Islet of Langerhans (tissue), 1 donor: ENCODE data around the gene SDK1.
"Not testable (repeated sequence)": the region's sequence is repeated elsewhere in the genome, so short reads cannot be mapped to it uniquely, and the experiment has no call there.

ENCODE experiments used
- FAIRE-seq: peaks from one replicate; lab custom pipeline; 2011; peaks lifted over from hg19 to GRCh38; lab: Jason Lieb, UNC

SDK1 gene

DNA sequence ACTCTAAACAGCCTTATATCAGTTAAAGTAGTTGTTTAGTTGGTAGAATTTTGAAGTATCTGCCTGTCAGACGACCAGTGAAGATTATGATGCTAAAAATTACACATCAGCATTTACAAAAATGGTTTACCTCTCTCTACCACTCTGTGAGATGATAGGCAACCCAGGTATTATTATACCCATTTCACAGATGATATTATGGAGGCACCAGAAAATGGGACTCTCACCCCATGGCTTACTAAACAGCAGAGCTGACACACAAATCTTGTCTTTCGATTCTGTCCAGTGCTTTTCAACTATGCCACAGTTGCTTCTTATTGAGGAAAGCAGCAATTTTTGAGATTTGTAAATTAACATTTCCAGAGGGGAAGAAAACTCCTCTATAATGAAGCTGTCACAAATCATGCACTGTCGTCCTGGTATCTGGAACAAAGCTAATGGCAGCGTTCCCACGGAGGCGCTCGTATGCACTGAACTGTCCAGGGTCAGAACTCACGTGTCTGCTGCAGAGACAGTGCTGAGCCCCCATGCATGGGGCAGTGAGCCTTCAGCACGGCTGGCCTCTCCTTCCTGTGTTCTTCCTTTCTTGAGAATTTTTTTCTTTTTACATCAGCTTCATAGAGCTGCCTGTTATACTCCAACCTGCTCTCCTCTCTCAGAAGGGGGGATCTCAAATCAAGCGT lies 381.1 kb downstream of the SDK1 start:
- FAIRE-seq, result no peak

DNA sequence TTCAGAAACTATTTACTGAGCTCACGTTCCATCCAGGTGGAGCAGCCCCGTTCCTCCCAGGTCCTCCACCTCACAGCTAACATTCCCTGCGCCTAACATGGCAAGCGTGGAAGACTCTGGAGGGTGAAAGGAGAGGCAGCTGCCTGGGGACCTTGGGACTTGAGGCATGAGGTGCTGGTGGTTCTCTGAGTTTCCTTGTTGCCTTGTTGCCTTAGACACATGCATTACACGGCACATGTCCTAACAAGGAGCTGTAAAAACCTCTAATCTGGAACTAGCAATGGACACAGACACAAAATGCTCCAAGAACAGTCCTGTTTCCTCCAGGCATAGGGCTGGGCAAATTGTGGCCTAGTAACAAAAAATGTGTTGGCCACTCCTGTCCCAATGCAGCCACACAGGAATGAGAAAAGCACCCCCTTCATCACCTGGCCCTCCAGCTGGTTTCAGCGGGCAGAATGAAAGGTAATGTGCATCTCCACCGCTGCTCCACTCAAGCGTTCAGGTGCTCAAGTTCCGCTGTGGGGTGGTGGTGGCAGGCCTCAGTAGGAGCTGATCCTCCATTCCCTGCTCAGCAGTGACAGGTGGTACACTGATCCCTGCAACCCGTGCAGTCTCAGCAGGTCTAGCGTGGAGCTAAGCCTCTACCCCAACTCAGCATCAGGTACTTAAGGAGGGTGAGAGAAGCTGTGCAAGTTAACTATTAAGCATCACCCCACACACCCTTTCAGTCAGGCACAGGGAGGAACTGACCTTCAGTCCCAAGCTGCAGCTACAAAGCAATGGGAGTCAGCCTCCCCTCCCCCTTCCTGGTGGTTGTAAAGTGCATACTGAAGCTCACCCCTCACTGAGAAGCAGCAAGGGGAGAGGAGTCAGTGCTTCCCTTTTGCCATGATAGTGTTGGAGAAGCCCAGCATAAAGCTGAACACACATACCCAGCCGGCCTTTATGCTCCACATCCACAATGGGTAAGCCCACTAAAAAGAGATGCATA lies 382.8 kb downstream of the SDK1 start:
- no peak for FAIRE-seq

DNA sequence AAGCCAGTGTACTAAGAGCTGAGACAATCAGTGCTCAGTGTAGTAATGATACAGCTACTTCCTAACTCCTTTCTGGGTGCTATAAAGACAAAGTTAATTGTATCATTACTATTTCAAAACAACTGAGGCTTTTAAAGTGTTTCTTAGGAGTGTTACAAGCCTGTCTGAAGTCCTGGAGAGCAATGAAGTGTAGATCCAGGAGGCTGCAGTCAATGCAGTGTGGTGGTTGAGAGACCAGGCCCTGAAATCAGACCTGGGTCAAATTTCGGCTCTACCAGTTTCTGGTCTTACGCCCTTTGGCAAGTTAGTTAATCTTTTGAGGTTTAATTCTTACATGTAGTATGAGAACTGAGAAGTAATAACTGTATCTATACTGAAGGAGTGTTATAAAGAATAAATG lies 387.0 kb downstream of the SDK1 start:
- FAIRE-seq, result no peak

DNA sequence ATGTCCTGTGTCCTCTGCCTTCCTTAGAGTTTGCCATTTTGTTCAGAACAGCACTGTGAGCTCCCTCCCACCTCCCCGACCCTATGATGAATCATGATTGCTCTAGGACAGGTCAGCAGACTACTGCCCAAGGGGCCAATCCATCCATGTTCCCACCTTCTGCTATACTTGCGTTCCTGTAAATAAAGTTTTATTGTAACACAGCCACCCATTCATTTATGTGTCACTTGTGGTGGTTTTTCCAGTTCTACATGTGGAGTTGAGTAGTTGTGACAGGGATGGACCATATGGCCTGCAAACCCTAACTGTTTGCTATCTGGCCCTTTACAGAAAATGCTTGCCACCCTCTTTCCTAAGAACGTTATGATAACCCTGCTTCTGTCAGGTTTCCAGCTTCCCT lies 387.8 kb downstream of the SDK1 start:
- no peak for FAIRE-seq

DNA sequence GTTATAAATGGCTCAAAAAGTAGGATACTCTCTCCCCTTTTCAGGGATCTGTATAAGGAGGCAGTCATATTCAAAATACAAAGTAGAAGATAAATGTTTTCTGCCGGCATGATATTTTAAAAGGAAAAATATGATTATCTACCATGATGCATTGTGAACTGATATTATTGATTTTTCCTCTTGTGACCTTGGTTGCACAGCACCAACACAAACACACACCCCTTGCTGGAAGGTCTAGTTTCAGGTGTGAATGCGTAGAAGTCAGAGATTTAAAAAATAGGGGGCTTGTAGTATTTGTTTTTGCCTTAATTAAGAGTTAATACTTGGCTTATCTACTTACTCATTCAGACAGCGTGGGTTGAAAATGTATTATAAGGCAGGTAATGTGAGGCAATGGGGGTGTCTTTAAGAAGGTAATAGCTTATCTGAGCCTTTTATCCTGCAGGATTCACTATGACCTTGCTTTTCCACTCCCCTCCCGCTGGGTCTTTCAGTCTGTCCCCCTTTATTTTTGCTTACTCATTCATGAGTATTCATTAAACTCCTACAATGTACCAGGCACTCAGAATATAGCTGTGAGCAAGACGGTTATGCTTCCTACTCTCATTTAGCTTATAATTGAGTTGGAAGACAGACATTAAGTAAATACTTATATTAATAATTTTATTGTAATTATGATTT lies 390.6 kb downstream of the SDK1 start:
- no peak for FAIRE-seq

DNA sequence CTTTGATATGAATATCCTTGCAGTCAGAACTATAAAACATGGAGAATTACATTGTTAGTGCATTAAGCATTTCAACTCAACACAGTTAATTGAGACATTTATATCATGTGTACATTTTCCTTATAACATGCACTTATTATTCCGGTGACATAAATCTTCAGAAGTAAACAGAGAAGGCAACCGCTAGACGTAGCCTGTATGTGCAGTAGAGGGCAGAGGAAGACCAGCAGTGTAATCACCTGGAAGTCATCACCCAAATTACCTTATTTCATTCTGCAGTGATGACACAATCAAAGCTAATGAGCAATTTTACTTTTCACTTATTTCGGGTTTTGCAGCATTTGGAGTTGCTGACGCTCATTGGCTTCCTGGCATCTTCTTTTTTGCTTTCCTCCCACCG lies 394.6 kb downstream of the SDK1 start:
- FAIRE-seq, result peak; percentile 94

DNA sequence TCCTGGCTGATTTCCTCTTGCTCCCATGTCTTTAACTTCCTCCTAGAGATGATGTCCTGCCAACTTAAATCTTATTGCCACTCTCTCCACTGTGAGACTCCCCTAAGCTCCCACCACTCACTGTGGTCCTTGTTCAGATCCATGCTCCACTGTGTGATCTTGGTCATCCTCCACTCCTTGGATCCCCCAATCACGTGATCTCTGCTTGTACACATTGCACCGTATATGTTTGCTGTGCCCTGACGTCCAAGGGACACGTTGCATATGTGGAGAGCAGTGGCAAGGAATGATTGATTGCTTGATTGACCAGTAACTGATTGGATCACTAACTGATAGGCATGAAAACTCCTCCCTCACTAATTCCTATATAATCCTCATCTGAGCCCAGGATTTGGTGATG lies 395.1 kb downstream of the SDK1 start:
- no peak for FAIRE-seq

DNA sequence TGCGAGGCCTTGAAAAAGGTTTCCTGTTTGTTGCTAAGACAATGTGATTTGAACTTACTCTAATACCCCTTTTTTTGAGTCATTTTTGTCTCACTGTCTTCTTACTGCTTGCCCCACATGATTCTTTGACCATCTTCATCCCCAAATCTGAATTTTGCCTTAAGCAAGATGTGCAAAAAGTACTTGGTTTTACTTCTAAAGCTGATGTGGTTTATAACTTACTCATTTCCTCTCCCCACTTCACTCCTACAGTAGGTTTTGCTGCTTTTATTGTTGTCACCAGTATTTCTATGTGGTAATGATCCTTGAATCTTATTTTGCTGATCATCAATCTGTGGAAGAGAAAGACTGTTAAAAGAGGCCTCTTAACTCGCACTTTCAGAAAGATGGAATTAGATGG lies 396.4 kb downstream of the SDK1 start:
- FAIRE-seq, result no peak

DNA sequence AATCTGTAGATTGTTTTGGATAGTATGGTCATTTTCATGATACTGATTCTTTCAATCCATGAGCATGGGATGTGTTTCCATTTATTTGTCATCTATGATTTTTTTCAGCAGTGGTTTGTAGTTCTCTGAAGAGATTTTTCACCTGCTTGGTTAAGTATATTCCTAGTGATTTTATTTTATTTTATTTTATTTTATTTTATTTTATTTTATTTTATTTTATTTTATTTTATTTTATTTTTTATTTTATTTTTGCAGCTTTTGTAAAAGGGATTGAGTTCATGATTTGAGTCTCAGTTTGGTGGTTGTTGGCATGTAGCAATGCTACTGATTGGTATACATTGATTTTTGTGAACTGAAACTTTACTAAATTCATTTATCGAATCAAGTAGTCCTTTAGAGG lies 404.2 kb downstream of the SDK1 start:
- no peak for FAIRE-seq

DNA sequence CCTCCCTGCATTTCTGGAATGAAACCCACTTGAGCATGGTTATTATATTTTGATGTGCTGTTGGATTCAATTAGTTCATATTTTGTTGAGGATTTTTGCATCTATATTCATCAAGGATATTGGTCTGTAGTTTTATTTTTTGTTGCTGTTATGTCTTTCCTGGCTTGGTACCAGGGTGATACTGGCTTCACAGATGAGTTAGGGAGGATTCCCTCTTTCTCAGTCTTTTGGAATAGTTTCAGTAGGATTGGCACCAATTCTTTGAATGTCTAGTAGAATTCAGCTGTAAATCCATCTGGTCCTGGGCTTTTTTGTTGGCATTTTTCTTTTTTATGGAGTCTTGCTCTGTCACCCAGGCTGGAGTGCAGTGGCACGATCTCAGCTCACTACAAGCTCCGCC lies 405.0 kb downstream of the SDK1 start:
- FAIRE-seq, result not testable (repeated sequence)

DNA sequence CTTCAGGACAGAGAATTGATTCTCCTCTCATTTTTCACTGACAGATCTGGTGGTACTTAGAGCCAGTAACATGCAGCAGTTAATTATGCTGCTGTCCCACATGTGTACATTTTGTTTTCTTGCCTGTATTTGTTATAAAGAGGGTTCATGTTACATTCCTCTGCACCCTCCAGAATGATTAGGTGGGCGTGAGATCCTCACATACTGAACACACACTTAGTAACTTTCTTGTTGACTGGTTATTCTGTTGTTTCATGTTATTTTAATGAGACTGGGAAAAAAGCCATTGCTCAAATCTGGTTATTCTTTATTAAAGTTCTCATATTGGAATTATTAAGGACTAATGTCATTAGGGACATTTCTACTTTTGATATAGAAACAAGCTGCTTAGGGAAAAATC lies 409.1 kb downstream of the SDK1 start:
- no peak for FAIRE-seq

DNA sequence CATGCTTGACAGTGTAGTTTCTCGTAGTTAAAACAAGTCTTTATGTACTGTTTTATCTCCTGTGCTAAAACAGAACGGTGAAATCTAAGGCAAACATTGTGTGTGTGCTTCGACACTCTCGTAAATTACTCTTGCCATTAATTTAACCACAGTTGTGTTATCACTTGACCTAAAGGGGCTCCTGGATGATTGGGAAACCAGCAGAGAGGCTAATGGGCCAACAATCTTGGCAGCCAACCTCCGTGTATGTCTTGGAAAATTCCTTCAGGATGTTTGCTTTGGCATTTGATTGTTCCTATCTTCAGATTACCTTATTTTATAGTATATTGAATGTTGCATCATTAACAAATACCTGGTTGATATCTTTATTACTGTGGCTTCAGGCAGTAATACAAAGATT lies 409.5 kb downstream of the SDK1 start:
- FAIRE-seq, result no peak

DNA sequence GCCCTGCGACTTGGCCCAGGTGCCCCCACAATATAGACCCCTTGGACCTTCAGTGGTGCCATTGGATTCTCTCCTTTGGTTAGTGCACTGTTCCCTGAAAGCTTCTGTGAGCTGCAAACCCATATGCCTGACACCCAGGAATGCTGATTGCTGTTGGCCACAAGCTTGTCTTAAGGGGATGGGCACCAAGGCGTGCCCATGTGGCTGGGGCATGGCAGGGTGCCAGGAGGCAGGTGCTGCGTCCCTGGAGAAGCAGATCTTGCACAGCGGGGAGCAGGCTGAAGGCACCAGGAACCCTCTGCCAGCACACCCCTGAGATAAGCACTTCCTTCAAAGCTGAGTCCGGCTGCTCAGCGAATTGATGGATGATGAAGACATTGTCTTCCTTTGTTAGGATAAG lies 411.8 kb downstream of the SDK1 start:
- no peak for FAIRE-seq

DNA sequence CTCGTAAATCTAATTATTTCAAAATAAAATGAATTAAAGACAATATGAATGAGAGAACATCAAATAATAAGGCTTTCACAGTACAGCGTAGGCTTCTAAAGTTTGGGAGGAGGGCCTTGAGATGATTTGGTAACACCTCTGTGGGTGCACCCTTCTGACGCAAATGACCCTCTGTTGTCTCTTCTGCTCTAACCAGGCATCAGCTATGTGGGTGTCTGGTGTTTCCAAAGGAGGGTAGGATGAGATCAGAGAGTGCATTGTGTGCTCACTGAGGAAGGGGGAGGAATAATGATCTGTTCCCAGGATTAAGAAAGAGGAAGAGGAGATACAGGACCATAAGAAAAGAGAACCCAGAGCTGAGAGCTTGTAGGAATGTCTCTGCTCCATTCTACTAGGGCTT lies 420.4 kb downstream of the SDK1 start:
- FAIRE-seq, result no peak

DNA sequence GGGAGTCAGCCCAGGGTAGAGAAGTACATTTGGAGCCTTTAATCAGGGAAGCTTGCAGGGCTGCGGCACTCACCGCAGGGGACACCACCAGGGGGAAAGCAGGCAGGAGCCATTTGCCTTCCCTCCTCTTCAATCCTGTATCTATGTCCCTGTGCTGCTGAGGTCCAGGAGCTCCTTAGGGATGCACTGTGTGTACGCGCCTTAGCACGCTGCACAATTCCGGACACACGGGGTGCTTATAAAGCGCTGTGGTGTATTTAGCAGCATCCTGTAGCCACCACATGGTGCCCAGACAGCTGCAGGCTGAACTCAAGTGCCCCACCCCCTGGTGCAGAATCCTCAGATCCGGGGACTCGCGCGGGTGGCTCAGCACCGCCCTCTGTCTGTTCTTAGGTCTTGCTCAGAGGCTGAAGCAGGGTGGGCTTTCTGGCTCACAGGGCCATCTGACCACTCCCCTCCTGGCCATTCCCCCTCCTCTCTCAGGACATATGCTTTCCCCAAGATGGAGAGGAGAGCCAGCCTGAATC lies 421.4 kb downstream of the SDK1 start:
- no peak for FAIRE-seq

DNA sequence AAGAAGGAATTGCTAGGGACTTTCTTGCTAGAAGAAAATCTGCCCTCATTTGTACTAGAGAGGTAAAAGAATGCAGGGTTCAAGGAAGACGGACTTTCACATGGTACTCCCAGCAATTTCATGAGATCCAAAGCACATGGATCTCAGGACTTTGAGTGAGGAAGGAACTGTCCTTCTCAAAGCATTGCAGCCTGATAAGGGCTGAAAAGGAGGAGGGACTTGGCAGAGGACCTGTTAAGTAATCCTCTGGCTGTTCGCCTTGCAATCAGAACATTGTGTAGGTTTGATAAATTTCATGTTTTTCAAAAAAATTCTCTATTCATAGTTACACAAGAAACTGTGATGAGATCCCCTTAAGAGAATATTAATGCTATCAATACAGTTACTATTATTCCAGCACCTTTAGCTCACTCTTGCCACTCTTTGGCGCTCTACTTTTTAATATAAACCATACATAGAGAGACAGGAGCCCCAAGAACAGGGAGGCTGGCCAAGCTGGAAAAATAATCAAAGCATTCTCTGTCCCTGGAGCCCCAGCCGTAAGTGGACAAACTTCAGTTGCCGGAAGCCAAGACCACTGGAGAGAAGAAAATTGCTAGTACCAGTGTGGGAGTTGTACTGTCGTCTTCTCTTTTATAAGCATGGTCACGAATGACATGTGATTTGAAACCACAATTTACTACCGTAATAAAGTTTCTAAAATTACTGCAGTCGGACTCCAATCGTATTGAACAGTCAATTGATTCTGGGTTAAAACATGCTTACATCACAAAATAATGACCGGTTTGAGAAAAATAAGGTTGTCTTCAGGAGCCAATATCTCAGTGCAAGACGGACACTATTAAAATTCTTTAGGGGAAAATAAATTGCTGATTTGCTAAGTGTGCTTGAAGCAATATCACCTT lies 424.4 kb downstream of the SDK1 start:
- no peak for FAIRE-seq

DNA sequence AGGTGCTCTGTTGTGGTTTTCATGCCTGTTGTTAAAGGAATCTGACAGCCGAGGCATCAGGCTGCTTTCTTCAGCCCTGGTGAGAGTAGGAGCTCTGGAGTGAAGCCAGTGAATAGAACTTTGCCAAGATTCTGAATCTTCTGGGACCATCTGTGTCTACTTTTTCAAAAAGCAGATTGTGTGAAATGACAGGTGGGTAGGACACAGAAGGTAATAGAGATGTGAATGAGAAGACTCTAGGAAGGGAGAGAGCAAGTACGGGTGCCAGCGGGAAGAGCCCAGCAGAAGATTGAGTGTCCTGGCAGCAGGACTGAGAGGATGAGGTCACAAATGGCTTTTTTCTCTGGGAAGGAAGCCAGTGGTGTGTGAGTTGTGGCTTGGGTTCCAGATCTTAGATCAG lies 429.2 kb downstream of the SDK1 start:
- FAIRE-seq, result no peak

DNA sequence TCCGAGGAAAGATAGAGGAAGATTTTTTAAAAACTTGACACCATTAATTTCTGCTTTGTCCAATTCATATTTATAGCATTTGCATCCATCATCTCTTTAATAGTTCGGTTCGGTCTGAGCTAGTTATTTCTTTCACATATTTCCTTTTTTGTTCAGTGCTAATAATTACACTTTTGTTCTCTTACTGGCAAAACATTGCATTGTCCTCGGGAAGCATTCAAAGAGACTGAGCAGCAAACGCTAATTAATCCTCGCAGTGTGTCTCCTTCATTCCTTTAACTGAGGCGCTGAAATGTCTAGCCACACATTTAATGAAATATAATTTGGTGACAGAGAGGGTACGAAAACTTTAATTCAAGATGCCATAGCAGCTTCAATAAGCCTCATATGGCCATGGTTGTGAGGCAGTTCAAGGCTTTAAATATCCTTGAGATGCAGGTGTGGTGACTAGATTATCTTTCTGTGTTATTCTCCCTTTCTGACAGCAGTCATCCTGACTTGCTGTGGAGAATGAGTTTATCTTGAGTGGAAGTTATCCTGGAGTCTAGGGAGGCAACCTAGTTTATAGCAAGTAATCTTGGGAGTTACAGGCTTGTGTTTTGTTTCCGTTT lies 431.4 kb downstream of the SDK1 start:
- no peak for FAIRE-seq

DNA sequence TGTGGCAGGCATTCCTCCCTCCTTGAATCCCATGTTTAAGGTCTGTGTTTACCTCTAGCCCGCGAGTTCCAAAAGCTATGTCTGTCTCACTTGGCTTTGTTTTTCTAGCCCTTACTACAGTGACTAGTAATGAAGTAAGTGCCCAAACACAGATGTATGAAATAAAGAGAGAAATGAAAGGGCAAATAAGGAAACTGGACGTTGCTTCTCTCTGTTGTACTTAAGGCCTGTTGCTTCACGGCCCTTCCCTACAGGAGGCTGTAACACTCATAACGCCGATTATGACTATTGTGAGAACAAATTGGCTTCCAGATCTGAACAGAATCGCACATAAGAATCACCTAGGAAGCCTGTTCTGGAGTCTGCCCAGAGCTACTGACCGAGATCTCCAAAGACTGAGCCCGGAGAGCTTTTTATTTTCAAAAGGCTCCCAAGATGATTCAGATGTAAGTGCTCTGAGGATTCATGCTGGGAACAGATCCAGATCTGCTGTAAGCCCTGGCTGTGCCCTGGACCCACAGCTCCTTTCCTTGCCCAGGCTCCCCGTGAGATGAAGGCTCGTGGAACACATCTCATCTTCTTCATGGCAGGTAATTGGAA lies 432.6 kb downstream of the SDK1 start:
- no peak for FAIRE-seq

DNA sequence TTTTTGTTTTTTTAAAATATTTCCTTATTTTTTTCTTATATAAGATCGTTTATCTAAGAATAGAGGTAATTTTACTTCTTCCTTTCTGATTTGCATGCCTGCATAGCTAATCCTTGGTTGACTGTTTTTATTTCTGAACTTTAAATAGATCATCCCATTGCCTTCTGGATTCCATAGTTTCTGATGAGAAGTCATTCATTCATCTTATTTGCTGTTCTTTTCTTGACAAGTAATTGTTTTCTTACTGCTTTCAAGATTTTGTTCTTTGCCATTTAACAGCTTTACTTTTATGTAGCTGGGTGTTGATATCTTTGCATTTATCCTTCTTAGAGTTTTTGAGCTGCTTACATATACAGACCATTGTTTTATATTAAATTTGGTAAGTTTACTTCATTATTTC lies 437.9 kb downstream of the SDK1 start:
- FAIRE-seq, result peak; percentile 24

DNA sequence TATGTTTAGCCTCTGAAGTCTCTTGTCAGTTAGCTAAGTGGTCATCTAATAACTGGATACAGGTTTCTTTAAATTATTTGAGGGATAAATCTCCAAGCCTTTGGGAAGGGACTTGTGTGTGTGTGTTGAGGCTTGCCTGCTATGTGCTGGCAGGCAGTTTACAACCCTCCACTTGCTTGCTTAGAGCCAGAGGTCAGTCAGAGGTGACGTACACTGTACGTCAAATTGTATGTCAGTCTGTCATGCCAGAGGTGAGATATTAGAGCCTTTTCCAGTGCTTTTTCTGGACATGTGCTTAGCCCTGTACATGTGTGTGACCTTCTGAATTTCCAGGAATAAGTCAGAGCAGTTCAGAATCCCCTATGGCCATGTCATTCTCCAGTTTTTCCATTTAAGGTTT lies 438.9 kb downstream of the SDK1 start:
- no peak for FAIRE-seq
